ENCODE data around the gene GPHN. TPM values are rescaled to one million over a fixed set of nuclear protein-coding genes. Genes with fewer than 3 reads are reported as not detected.
"Not testable (repeated sequence)": the region's sequence is repeated elsewhere in the genome, so short reads cannot be mapped to it uniquely, and the experiment has no call there.

The GPHN gene
- total RNA-seq, 1 donor, result 8.3 TPM

DNA sequence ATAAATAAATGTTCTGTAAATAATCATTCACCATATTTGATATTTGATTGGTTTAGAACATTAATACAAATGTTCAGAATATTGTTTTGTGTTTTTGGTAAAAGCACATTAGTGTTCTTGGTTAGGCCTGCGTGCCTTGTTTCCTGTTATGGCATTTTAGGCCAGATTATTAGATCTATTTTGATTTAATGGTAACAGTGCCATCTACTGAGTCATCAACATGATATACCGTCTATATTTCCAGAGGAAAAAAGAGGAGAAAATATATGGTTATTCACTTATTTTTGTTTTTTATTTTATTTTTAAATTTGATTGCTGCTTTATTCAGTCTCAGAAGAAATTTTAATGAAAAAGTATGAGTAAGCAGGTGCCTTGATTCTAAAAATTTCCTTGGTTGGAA, 60.3 kb downstream of the GPHN start:
- Histone ChIP-seq H3K36me3 (ENCODE audit: insufficient read depth, low read length) (no peaks in the 10 kb centered on the region), H3K4me1 (ENCODE audit: insufficient read depth, low read length) (no peaks in the 10 kb centered on the region), H2AFZ (ENCODE audit: low read length) (no peak overlapping the region), H3K9me3 (ENCODE audit: low read depth, low read length) (no peaks in the 10 kb centered on the region), H3K4me3 (ENCODE audit: insufficient read depth, low read length) (no peak overlapping the region), H3K27ac (ENCODE audit: low read depth, low read length) (no peak overlapping the region), H3K27me3 (ENCODE audit: insufficient read depth, low read length) (no peaks in the 10 kb centered on the region), H3K79me2 (ENCODE audit: insufficient read depth, low read length) (no peaks in the 10 kb centered on the region), H3K4me2 (ENCODE audit: insufficient read depth, low read length) (no peak overlapping the region), H4K20me1 (ENCODE audit: insufficient read depth, low read length) (no peaks in the 10 kb centered on the region)
- DNase-seq (ENCODE audit: insufficient read length, low spot score, missing footprints), result no peak
- no peak for TF ChIP-seq CTCF (IDR thresholded peaks at IDR 0.05; ENCODE audit: extremely low read depth, low read depth, low read length)

DNA sequence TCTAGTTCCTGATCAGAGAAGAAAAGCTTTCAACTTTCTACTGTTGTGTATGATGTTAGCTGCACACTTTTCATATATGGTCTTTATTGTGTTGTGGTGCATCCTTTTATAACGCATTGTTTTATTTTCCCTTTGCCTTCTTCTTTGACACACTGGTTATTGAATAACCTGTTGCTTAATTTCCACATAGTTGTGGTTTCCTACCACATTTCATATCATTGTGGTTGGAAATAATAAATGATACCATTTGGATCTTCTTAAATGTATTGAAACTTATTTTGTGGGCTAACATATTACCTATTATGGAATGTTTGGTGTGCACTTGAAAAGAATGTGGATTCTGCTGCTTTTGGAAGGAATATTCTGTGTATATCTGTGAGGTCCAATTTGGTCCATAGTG, 64.9 kb downstream of the GPHN start:
- Histone ChIP-seq H3K27ac (ENCODE audit: low read depth, low read length) (no peak overlapping the region), H3K4me2 (ENCODE audit: insufficient read depth, low read length) (no peak overlapping the region), H4K20me1 (ENCODE audit: insufficient read depth, low read length) (no peaks in the 10 kb centered on the region), H2AFZ (ENCODE audit: low read length) (no peak overlapping the region), H3K4me3 (ENCODE audit: insufficient read depth, low read length) (no peak overlapping the region), H3K9me3 (ENCODE audit: low read depth, low read length) (no peaks in the 10 kb centered on the region), H3K27me3 (ENCODE audit: insufficient read depth, low read length) (no peaks in the 10 kb centered on the region), H3K79me2 (ENCODE audit: insufficient read depth, low read length) (peaks cover 8% of the 10 kb centered on the region), H3K36me3 (ENCODE audit: insufficient read depth, low read length) (no peaks in the 10 kb centered on the region), H3K4me1 (ENCODE audit: insufficient read depth, low read length) (no peaks in the 10 kb centered on the region)
- TF ChIP-seq CTCF (IDR thresholded peaks at IDR 0.05; ENCODE audit: extremely low read depth, low read depth, low read length), result no peak
- DNase-seq (ENCODE audit: insufficient read length, low spot score, missing footprints), result no peak

- Histone ChIP-seq H3K27me3 (ENCODE audit: insufficient read depth, low read length) (no peaks in the 10 kb centered on the region), H3K27ac (ENCODE audit: low read depth, low read length) (no peak overlapping the region), H3K4me2 (ENCODE audit: insufficient read depth, low read length) (no peak overlapping the region), H2AFZ (ENCODE audit: low read length) (no peak overlapping the region), H3K4me1 (ENCODE audit: insufficient read depth, low read length) (no peaks in the 10 kb centered on the region), H3K36me3 (ENCODE audit: insufficient read depth, low read length) (no peaks in the 10 kb centered on the region), H3K4me3 (ENCODE audit: insufficient read depth, low read length) (no peak overlapping the region), H4K20me1 (ENCODE audit: insufficient read depth, low read length) (no peaks in the 10 kb centered on the region), H3K79me2 (ENCODE audit: insufficient read depth, low read length) (peaks cover 8% of the 10 kb centered on the region), H3K9me3 (ENCODE audit: low read depth, low read length) (no peaks in the 10 kb centered on the region)
- TF ChIP-seq CTCF (IDR thresholded peaks at IDR 0.05; ENCODE audit: extremely low read depth, low read depth, low read length), result no peak
- no peak for DNase-seq (ENCODE audit: insufficient read length, low spot score, missing footprints)
Measured at GRCh38 chr14:66575014-66575413, 67.1 kb downstream of the GPHN start.

GRCh38 chr14:66575939-66576338, 68.0 kb downstream of the GPHN start:
- Histone ChIP-seq H3K36me3 (ENCODE audit: insufficient read depth, low read length) (no peaks in the 10 kb centered on the region), H2AFZ (ENCODE audit: low read length) (no peak overlapping the region), H3K4me3 (ENCODE audit: insufficient read depth, low read length) (no peak overlapping the region), H3K27me3 (ENCODE audit: insufficient read depth, low read length) (no peaks in the 10 kb centered on the region), H3K4me1 (ENCODE audit: insufficient read depth, low read length) (no peaks in the 10 kb centered on the region), H3K79me2 (ENCODE audit: insufficient read depth, low read length) (peaks cover 8% of the 10 kb centered on the region), H3K9me3 (ENCODE audit: low read depth, low read length) (no peaks in the 10 kb centered on the region), H3K4me2 (ENCODE audit: insufficient read depth, low read length) (no peak overlapping the region), H4K20me1 (ENCODE audit: insufficient read depth, low read length) (no peaks in the 10 kb centered on the region), H3K27ac (ENCODE audit: low read depth, low read length) (no peak overlapping the region)
- no peak for TF ChIP-seq CTCF (IDR thresholded peaks at IDR 0.05; ENCODE audit: extremely low read depth, low read depth, low read length)
- DNase-seq (ENCODE audit: insufficient read length, low spot score, missing footprints), result no peak

DNA sequence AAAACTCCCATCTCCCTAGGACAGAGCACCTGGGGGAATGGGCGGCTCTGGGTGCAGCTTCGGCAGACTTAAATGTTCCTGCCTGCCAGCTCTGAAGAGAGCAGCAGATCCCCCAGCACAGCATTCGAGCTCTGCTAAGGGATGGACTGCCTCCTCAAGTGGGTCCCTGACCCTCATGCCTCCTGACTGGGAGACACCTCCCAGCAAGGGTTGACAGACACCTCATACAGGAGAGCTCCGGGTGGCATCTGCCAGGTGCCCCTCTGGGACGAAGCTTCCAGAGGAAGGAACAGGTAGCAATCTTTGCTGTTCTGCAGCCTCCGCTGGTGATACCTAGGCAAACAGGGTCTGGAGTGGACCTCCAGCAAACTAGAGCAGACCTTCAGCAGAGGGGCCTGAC, 79.8 kb downstream of the GPHN start:
- H4K20me1 ChIP-seq (ENCODE audit: insufficient read depth, low read length), result not testable (repeated sequence)

More for the DNA sequence above, 79.8 kb downstream of the GPHN start:
- not testable (repeated sequence) for H3K27me3 ChIP-seq (ENCODE audit: insufficient read depth, low read length); H3K4me3 ChIP-seq (ENCODE audit: insufficient read depth, low read length); H3K27ac ChIP-seq (ENCODE audit: low read depth, low read length); H3K4me1 ChIP-seq (ENCODE audit: insufficient read depth, low read length); DNase-seq (ENCODE audit: insufficient read length, low spot score, missing footprints); H3K79me2 ChIP-seq (ENCODE audit: insufficient read depth, low read length); H3K4me2 ChIP-seq (ENCODE audit: insufficient read depth, low read length); H3K9me3 ChIP-seq (ENCODE audit: low read depth, low read length); H3K36me3 ChIP-seq (ENCODE audit: insufficient read depth, low read length); H2AFZ ChIP-seq (ENCODE audit: low read length)
